GM12878 (cell line): ENCODE data around the gene TOP1. TPM values are rescaled to one million over a fixed set of nuclear protein-coding genes. Genes with fewer than 3 reads are reported as not detected.
A peak's percentile ranks its signal among the peaks of the same experiment; 100 is the strongest.

ENCODE experiments used
- ATAC-seq: fragments of 200-7000 bp; cut with Tn5 transposase; 3 replicates; pipeline ENCODE4 v1.9.1; 2020; ENCODE audit warnings: mild to moderate bottlenecking, moderate library complexity
- BruUV-seq: library from RNA; stranded (reverse); fragments of 400-500 nt; replicated peaks from 2 replicates; lab custom pipeline; 2021; lab: Mats Ljungman, UMichigan
- CTCF ChIA-PET: fragments of 300-600 bp; sonication (Branson Sonifier 250); formaldehyde crosslinking; extraction: SDS; loops from one replicate; lab custom pipeline; 2021; ENCODE audit warnings: inconsistent platforms; lab: Yijun Ruan, JAX
- POLR2A ChIA-PET: fragments of 350-600 bp; formaldehyde crosslinking; extraction: SDS; loops from one replicate; lab custom pipeline; 2021; ENCODE audit warnings: inconsistent platforms; lab: Charles Lee
- RAD21 ChIA-PET: fragments of 300-600 bp; sonication (Branson Sonifier 250); formaldehyde crosslinking; loops from one replicate; lab custom pipeline; 2023; ENCODE audit warnings: antibody characterized with exemption; ENCODE audit not compliant: unreplicated experiment; lab: Charles Lee
- SMC1A ChIA-PET: fragments of 300-600 bp; sonication (Branson Sonifier 250); formaldehyde crosslinking; loops from one replicate; lab custom pipeline; 2023; ENCODE audit not compliant: unreplicated experiment, uncharacterized antibody; lab: Charles Lee
- DNase-seq: peaks from one replicate; pipeline ENCODE4 v3.0.0-alpha.2; 2011; ENCODE audit warnings: low read depth, low spot score
- FAIRE-seq: peaks from 3 replicates; lab custom pipeline; 2011; peaks lifted over from hg19 to GRCh38; lab: Jason Lieb, UNC
- H2AFZ ChIP-seq: 2 replicates; pipeline ENCODE4 v1.6.0; 2011; ENCODE audit warnings: low read depth, low read length, control low read depth; ENCODE audit not compliant: control insufficient read depth
- H3K27ac ChIP-seq: 2 replicates; pipeline ENCODE4 v1.5.1; 2011; ENCODE audit warnings: control low read depth; ENCODE audit not compliant: control insufficient read depth, insufficient read depth
- H3K27me3 ChIP-seq, 2 experiments: replicated peaks in 1 of 2; 2 replicates each; pipeline versions ENCODE4 v1.6.0 to v1.6.1; 2011; ENCODE audit warnings: low read length in 1 of 2; ENCODE audit not compliant: control insufficient read depth in 2 of 2, insufficient read depth in 2 of 2
- H3K36me3 ChIP-seq, 2 experiments: 2 replicates each; pipeline ENCODE4 v1.5.1; 2011; ENCODE audit warnings: low read length in 1 of 2; ENCODE audit not compliant: control insufficient read depth in 2 of 2, insufficient read depth in 2 of 2
- H3K4me1 ChIP-seq: 2 replicates; pipeline ENCODE4 v1.6.1; 2011; ENCODE audit warnings: mild to moderate bottlenecking, low read length, moderate library complexity, mixed read lengths; ENCODE audit not compliant: control insufficient read depth, insufficient read depth
- H3K4me2 ChIP-seq: 2 replicates; pipeline ENCODE4 v1.6.0; 2011; ENCODE audit warnings: control low read depth; ENCODE audit not compliant: control insufficient read depth, insufficient read depth
- H3K4me3 ChIP-seq: fragments of 200-600 bp; sonication (generic); 2 replicates; pipeline ENCODE4 v1.5.1; 2016
- H3K79me2 ChIP-seq: 2 replicates; pipeline ENCODE4 v1.6.0; 2011; ENCODE audit warnings: low read length; ENCODE audit not compliant: control insufficient read depth, insufficient read depth
- H3K9ac ChIP-seq: 2 replicates; pipeline ENCODE4 v1.8.0; 2011; ENCODE audit warnings: low read length, control low read depth, mixed read lengths; ENCODE audit not compliant: control insufficient read depth, insufficient read depth
- H3K9me3 ChIP-seq: replicated peaks from 3 replicates; pipeline ENCODE4 v1.5.1; 2011; ENCODE audit warnings: mild to moderate bottlenecking, low read length; ENCODE audit not compliant: control insufficient read depth, insufficient read depth
- H4K20me1 ChIP-seq: 2 replicates; pipeline ENCODE4 v1.6.0; 2011; ENCODE audit not compliant: control insufficient read depth, insufficient read depth
- BRCA1 ChIP-seq: IDR thresholded peaks from 2 replicates; pipeline ENCODE4 v1.6.1; 2011; ENCODE audit warnings: low read depth, low read length, improper control_type of control experiment
- CBX3 ChIP-seq: fragments of 200-600 bp; sonication (generic); IDR thresholded peaks from 2 replicates; pipeline ENCODE4 v1.6.1; 2016; ENCODE audit warnings: low read depth, borderline replicate concordance
- GABPA ChIP-seq: IDR thresholded peaks from 2 replicates; pipeline ENCODE4 v1.6.1; 2014; ENCODE audit warnings: antibody characterized with exemption, low read depth, mild to moderate bottlenecking, inconsistent platforms
- HCFC1 ChIP-seq: fragments of 150-350 bp; IDR thresholded peaks from 2 replicates; pipeline ENCODE4 v1.6.1; 2014; ENCODE audit warnings: low read length
- HDGF ChIP-seq: fragments of 450-650 bp; IDR thresholded peaks from 2 replicates; pipeline ENCODE4 v1.6.1; 2016; ENCODE audit warnings: antibody characterized with exemption
- JUND ChIP-seq: IDR thresholded peaks from 2 replicates; pipeline ENCODE4 v1.6.1; 2012; ENCODE audit warnings: low read depth, mild to moderate bottlenecking, low read length, improper control_type of control experiment, moderate library complexity
- LARP7 ChIP-seq: fragments of 450-650 bp; IDR thresholded peaks from 2 replicates; pipeline ENCODE4 v1.6.1; 2017; ENCODE audit warnings: mild to moderate bottlenecking
- MLLT1 ChIP-seq: fragments of 450-650 bp; IDR thresholded peaks from 2 replicates; pipeline ENCODE4 v1.6.1; 2016; ENCODE audit warnings: mild to moderate bottlenecking
- NRF1 ChIP-seq: conservative IDR thresholded peaks from 2 replicates; pipeline ENCODE4 v1.6.1; 2011; ENCODE audit warnings: mild to moderate bottlenecking, low read depth, low read length, improper control_type of control experiment
- PKNOX1 ChIP-seq: fragments of 450-650 bp; IDR thresholded peaks from 2 replicates; pipeline ENCODE4 v1.6.1; 2016; ENCODE audit warnings: mild to moderate bottlenecking
- POLR2A ChIP-seq: IDR thresholded peaks from 2 replicates; pipeline ENCODE4 v1.6.1; 2011; ENCODE audit warnings: low read depth, mild to moderate bottlenecking, low read length
- RELB ChIP-seq: fragments of 450-650 bp; IDR thresholded peaks from 2 replicates; pipeline ENCODE4 v1.6.1; 2017; ENCODE audit warnings: low read depth, mild to moderate bottlenecking, moderate library complexity
- SPI1 ChIP-seq: IDR thresholded peaks from 2 replicates; pipeline ENCODE4 v1.6.1; 2011; ENCODE audit warnings: low read depth, mild to moderate bottlenecking, low read length, moderate library complexity, borderline replicate concordance; ENCODE audit not compliant: insufficient read depth
- ZNF207 ChIP-seq: fragments of 450-650 bp; IDR thresholded peaks from 2 replicates; pipeline ENCODE4 v1.6.1; 2014; ENCODE audit warnings: antibody characterized with exemption, mild to moderate bottlenecking, borderline replicate concordance
- WGBS: methylation state at CpG from one replicate; pipeline ENCODE4 v1.1.6; 2016; ENCODE audit warnings: low lambda C conversion rate; ENCODE audit not compliant: insufficient replicate concordance, insufficient coverage; ENCODE audit errors: missing lambda C conversion rate; 5-methylcytosine and 5-hydroxymethylcytosine counted together
- in situ Hi-C: fragments of 300-500 bp; cut with MboI; formaldehyde crosslinking; loops from 9 replicates; pipeline ENCODE4 v1.14.3; 2018; ENCODE audit warnings: mixed read lengths
- intact Hi-C: fragments of 100-400 bp; cut with micrococcal nuclease; formaldehyde crosslinking; loops from one replicate; pipeline ENCODE4 v1.14.2; 2022; ENCODE audit not compliant: unreplicated experiment
- polyA plus RNA-seq, 11 experiments: library from polyadenylated mRNA; depleted of rRNA in 4 of 11; unstranded in 6 of 11; stranded (reverse) in 5 of 11; fragments of >200 nt; fragmentation: Nextera tagmentation in 4 of 11; fragmentation: Illumina TruSeq in 1 of 11; extraction: Ambion mirVana in 4 of 11; extraction: Trizol in 1 of 11; gene quantifications; 1 replicate in 1 of 11; 2 replicates in 10 of 11; pipeline versions ENCODE4 v1.2.1 to v1.2.3, GENCODE V29; 2011 to 2016; ENCODE audit warnings: inconsistent platforms in 2 of 11, missing spikeins in 2 of 11, low read depth in 1 of 11
- total RNA-seq, 4 experiments: library from RNA; depleted of rRNA in 3 of 4; stranded (reverse); fragments of >200 nt in 3 of 4; fragmentation: Illumina TruSeq in 1 of 4; extraction: Trizol in 1 of 4; gene quantifications; 2 replicates each; pipeline versions ENCODE4 v1.2.1 to v1.2.3, GENCODE V29; 2013 to 2021
- TF ChIP-seq, protein P1 (sequence below): fragments of 450-650 bp; IDR thresholded peaks from 2 replicates; pipeline ENCODE4 v1.6.1; 2018; ENCODE audit warnings: borderline replicate concordance, mild to moderate bottlenecking; ENCODE audit not compliant: partially characterized antibody

The TOP1 gene
- total and polyA plus RNA-seq, 10 of the 15 experiments (the other 5 are each of a cell fraction or from before 2014, with no cell fraction given): 21.5 to 128 (median 47.3) TPM

GRCh38 chr20:41133709-41134361 lies 105.2 kb downstream of the TOP1 start:
- Histone ChIP-seq H3K9ac (no peak overlapping the region), H3K9me3 (no peaks in the 10 kb centered on the region), H3K36me3 (no peaks in the 10 kb centered on the region), H3K4me2 (peak overlapping the region; percentile 57), H3K79me2 (peaks cover 19% of the 10 kb centered on the region), H2AFZ (peak overlapping the region; percentile 41), H3K27me3 (no peaks in the 10 kb centered on the region), H4K20me1 (no peaks in the 10 kb centered on the region), H3K27ac (peak overlapping the region; percentile 42), H3K4me3 (no peak overlapping the region), H3K4me1 (peaks cover 34% of the 10 kb centered on the region)
- no TSS peak for BruUV-seq
- WGBS: 14% methylated on average over 7 of the region's 7 CpGs
- intact Hi-C loops: no loop called here
- FAIRE-seq: peak; percentile 59
- ATAC-seq: peak; percentile 63
- ChIA-PET SMC1A (interaction anchor here (0.8 to 4.8 kb wide), 21 partner anchors 8 to 207 kb away, joined by 3 to 70 read pairs (median 7); partner anchors contain the start of gene LPIN3), RAD21 (interaction anchor here (0.7 to 7.8 kb wide), 22 partner anchors 10 to 207 kb away, joined by 3 to 72 read pairs (median 6); partner anchors contain the start of gene LPIN3), CTCF (interaction anchor here (0.6 to 6.2 kb wide), 38 partner anchors 9 to 389 kb away, joined by 3 to 110 read pairs (median 7); partner anchors contain the start of gene LPIN3), POLR2A (interaction anchor here (0.6 to 5.3 kb wide), 10 partner anchors 9 to 166 kb away, joined by 3 to 29 read pairs (median 8); no protein-coding TSS in a partner anchor)
- in situ Hi-C loops: no loop called here
- peak; percentile 94 for DNase-seq
- TF ChIP-seq JUND: peak; percentile 78
- TF ChIP-seq, protein P1, sequence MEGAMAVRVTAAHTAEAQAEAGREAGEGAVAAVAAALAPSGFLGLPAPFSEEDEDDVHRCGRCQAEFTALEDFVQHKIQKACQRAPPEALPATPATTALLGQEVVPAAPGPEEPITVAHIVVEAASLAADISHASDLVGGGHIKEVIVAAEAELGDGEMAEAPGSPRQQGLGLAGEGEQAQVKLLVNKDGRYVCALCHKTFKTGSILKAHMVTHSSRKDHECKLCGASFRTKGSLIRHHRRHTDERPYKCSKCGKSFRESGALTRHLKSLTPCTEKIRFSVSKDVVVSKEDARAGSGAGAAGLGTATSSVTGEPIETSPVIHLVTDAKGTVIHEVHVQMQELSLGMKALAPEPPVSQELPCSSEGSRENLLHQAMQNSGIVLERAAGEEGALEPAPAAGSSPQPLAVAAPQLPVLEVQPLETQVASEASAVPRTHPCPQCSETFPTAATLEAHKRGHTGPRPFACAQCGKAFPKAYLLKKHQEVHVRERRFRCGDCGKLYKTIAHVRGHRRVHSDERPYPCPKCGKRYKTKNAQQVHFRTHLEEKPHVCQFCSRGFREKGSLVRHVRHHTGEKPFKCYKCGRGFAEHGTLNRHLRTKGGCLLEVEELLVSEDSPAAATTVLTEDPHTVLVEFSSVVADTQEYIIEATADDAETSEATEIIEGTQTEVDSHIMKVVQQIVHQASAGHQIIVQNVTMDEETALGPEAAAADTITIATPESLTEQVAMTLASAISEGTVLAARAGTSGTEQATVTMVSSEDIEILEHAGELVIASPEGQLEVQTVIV: no peak
- peak; percentile 86 for TF ChIP-seq RELB
- TF ChIP-seq POLR2A: 0 out of 2 replicates have a peak, but pooled peaks have one; percentile 19
- peak; percentile 38 for TF ChIP-seq HDGF
- 0 out of 2 replicates have a peak, but pooled peaks have one; percentile 75 for TF ChIP-seq LARP7
- no peak for TF ChIP-seq CBX3
- no peak for TF ChIP-seq GABPA
- TF ChIP-seq ZNF207: peak; percentile 49; the same call in 1 of the 2 replicates
- peak; percentile 81; the same call in 1 of the 2 replicates for TF ChIP-seq MLLT1
- TF ChIP-seq PKNOX1: 0 out of 2 replicates have a peak, but pooled peaks have one; percentile 32
- peak; percentile 36; the same call in 1 of the 2 replicates for TF ChIP-seq HCFC1
- TF ChIP-seq SPI1: no peak
- no peak for TF ChIP-seq BRCA1
- TF ChIP-seq NRF1: no peak; the same call in 1 of the 2 replicates
